IMR-90 (cell line): ENCODE data around the gene TK1. TPM values are rescaled to one million over a fixed set of nuclear protein-coding genes. Genes with fewer than 3 reads are reported as not detected.

Experiments
- ATAC-seq: fragments of 200-7000 bp; cut with Tn5 transposase; 2 replicates; pipeline ENCODE4 v1.9.1; 2020; ENCODE audit warnings: low read depth, mild to moderate bottlenecking, moderate library complexity
- Bru-seq: library from RNA; stranded (reverse); fragments of 400-500 nt; gene quantifications from one replicate; lab custom pipeline; 2021; lab: Mats Ljungman, UMichigan
- BruChase-seq, 2 experiments: library from RNA; stranded (reverse); fragments of 400-500 nt; gene quantifications; one replicate each; lab custom pipeline; 2021; lab: Mats Ljungman, UMichigan
- BruUV-seq: library from RNA; stranded (reverse); fragments of 400-500 nt; replicated peaks from 2 replicates; lab custom pipeline; 2021; lab: Mats Ljungman, UMichigan
- CTCF ChIA-PET: fragments of 300-600 bp; formaldehyde crosslinking; extraction: SDS; loops from one replicate; lab custom pipeline; 2021; ENCODE audit warnings: antibody characterized with exemption; lab: Yijun Ruan, JAX
- POLR2A ChIA-PET: fragments of 300-600 bp; sonication (Branson Sonifier 250); formaldehyde crosslinking; loops from one replicate; lab custom pipeline; 2022; ENCODE audit warnings: antibody characterized with exemption; ENCODE audit not compliant: unreplicated experiment; lab: Charles Lee
- DNase-seq: peaks from one replicate; pipeline ENCODE4 v3.0.0; 2013
- H2AFZ ChIP-seq: replicated peaks from 2 replicates; pipeline ENCODE3; 2013; ENCODE audit warnings: low read length, mild to moderate bottlenecking; ENCODE audit not compliant: poor library complexity
- H2AK5ac ChIP-seq: 2 replicates; pipeline ENCODE4 v1.6.1; 2013; ENCODE audit warnings: low read depth, low read length, inconsistent platforms
- H2AK9ac ChIP-seq: replicated peaks from 2 replicates; pipeline ENCODE3; 2013; ENCODE audit warnings: mild to moderate bottlenecking, low read depth, low read length, moderate library complexity; ENCODE audit not compliant: poor library complexity
- H2BK120ac ChIP-seq: 2 replicates; pipeline ENCODE4 v1.6.1; 2013; ENCODE audit warnings: low read depth, low read length, inconsistent platforms
- H2BK15ac ChIP-seq: 3 replicates; pipeline ENCODE4 v1.6.1; 2013; ENCODE audit warnings: low read depth, low read length, inconsistent platforms
- H2BK20ac ChIP-seq: 2 replicates; pipeline ENCODE4 v1.6.1; 2013; ENCODE audit warnings: low read depth, mild to moderate bottlenecking, inconsistent platforms, low read length, moderate library complexity
- H2BK5ac ChIP-seq: 2 replicates; pipeline ENCODE4 v1.6.1; 2013; ENCODE audit warnings: mild to moderate bottlenecking, low read depth, low read length, inconsistent platforms; ENCODE audit not compliant: poor library complexity, severe bottlenecking
- H3K14ac ChIP-seq: replicated peaks from 2 replicates; pipeline ENCODE4 v1.6.1; 2013; ENCODE audit warnings: low read depth, low read length, inconsistent platforms
- H3K18ac ChIP-seq: 2 replicates; pipeline ENCODE4 v1.6.1; 2013; ENCODE audit warnings: low read depth, low read length, control low read depth
- H3K23ac ChIP-seq: 2 replicates; pipeline ENCODE4 v1.6.1; 2013; ENCODE audit warnings: low read depth, low read length, inconsistent platforms
- H3K27ac ChIP-seq: 2 replicates; pipeline ENCODE4 v1.5.1; 2013; ENCODE audit warnings: mild to moderate bottlenecking, control low read depth, low read length; ENCODE audit not compliant: insufficient read depth
- H3K27me3 ChIP-seq: 2 replicates; pipeline ENCODE4 v1.6.1; 2013; ENCODE audit warnings: low read length; ENCODE audit not compliant: control insufficient read depth, insufficient read depth
- H3K36me3 ChIP-seq: 2 replicates; pipeline ENCODE4 v1.6.1; 2013; ENCODE audit warnings: low read length, mixed read lengths; ENCODE audit not compliant: control insufficient read depth, insufficient read depth
- H3K4ac ChIP-seq: 2 replicates; pipeline ENCODE4 v1.6.1; 2013; ENCODE audit warnings: low read depth, low read length, inconsistent platforms
- H3K4me1 ChIP-seq: 2 replicates; pipeline ENCODE4 v1.6.1; 2013; ENCODE audit warnings: low read length, mixed read lengths; ENCODE audit not compliant: control insufficient read depth, insufficient read depth
- H3K4me2 ChIP-seq: 2 replicates; pipeline ENCODE4 v1.6.1; 2013; ENCODE audit warnings: low read depth, mild to moderate bottlenecking, control low read depth, low read length, moderate library complexity
- H3K4me3 ChIP-seq: 2 replicates; pipeline ENCODE4 v1.5.1; 2013; ENCODE audit warnings: low read depth, mild to moderate bottlenecking, control low read depth, low read length, moderate library complexity; ENCODE audit not compliant: insufficient read depth
- H3K56ac ChIP-seq: 2 replicates; pipeline ENCODE4 v1.6.1; 2013; ENCODE audit warnings: low read length, inconsistent platforms; ENCODE audit not compliant: insufficient read depth; ENCODE audit errors: extremely low read depth
- H3K79me1 ChIP-seq, 2 experiments: 2 replicates each; pipeline ENCODE4 v1.6.1; 2013; ENCODE audit warnings: low read length in 2 of 2, inconsistent platforms in 1 of 2, low read depth in 1 of 2
- H3K9ac ChIP-seq: 2 replicates; pipeline ENCODE4 v1.6.1; 2013; ENCODE audit warnings: low read depth, low read length, control low read depth
- H3K9me1 ChIP-seq: 2 replicates; pipeline ENCODE4 v1.6.1; 2013; ENCODE audit warnings: low read length, inconsistent platforms; ENCODE audit not compliant: insufficient read depth
- H3K9me3 ChIP-seq: 2 replicates; pipeline ENCODE4 v1.6.1; 2013; ENCODE audit warnings: low read length; ENCODE audit not compliant: control insufficient read depth, insufficient read depth
- H4K20me1 ChIP-seq: 2 replicates; pipeline ENCODE4 v1.6.1; 2013; ENCODE audit warnings: low read length, inconsistent platforms; ENCODE audit not compliant: insufficient read depth
- H4K5ac ChIP-seq: 2 replicates; pipeline ENCODE4 v1.6.1; 2013; ENCODE audit warnings: mild to moderate bottlenecking, low read depth, low read length, control low read depth
- H4K8ac ChIP-seq, 2 experiments: 2 replicates each; pipeline ENCODE4 v1.6.1; 2013; ENCODE audit warnings: low read depth in 2 of 2, low read length in 2 of 2, control low read depth in 1 of 2, inconsistent platforms in 1 of 2
- H4K91ac ChIP-seq: 2 replicates; pipeline ENCODE4 v1.6.1; 2013; ENCODE audit warnings: low read depth, low read length, inconsistent platforms; ENCODE audit not compliant: insufficient read depth
- CEBPB ChIP-seq: IDR thresholded peaks from 2 replicates; pipeline ENCODE4 v1.6.1; 2012; ENCODE audit warnings: low read depth, low read length, improper control_type of control experiment
- CHD1 ChIP-seq: IDR thresholded peaks from 2 replicates; pipeline ENCODE4 v1.6.1; 2012; ENCODE audit warnings: low read depth, low read length, improper control_type of control experiment
- MAZ ChIP-seq: IDR thresholded peaks from 2 replicates; pipeline ENCODE4 v1.6.1; 2012; ENCODE audit warnings: low read depth, mild to moderate bottlenecking, low read length, improper control_type of control experiment, moderate library complexity, borderline replicate concordance
- MXI1 ChIP-seq: IDR thresholded peaks from 2 replicates; pipeline ENCODE4 v1.6.1; 2012; ENCODE audit warnings: low read depth, mild to moderate bottlenecking, low read length, moderate library complexity, borderline replicate concordance
- NFE2L2 ChIP-seq: fragments of 150-350 bp; IDR thresholded peaks from 2 replicates; pipeline ENCODE4 v1.6.1; 2016; ENCODE audit warnings: low read depth, mild to moderate bottlenecking, low read length
- POLR2A ChIP-seq: IDR thresholded peaks from 2 replicates; pipeline ENCODE4 v1.6.1; 2012; ENCODE audit warnings: mild to moderate bottlenecking, low read depth, low read length
- RAD21 ChIP-seq: IDR thresholded peaks from 2 replicates; pipeline ENCODE4 v1.6.1; 2012; ENCODE audit warnings: low read length, improper control_type of control experiment
- RFX5 ChIP-seq: IDR thresholded peaks from 2 replicates; pipeline ENCODE4 v1.8.0; 2012; ENCODE audit warnings: low read depth, mild to moderate bottlenecking, low read length, moderate library complexity
- SMC3 ChIP-seq: fragments of 150-350 bp; IDR thresholded peaks from 2 replicates; pipeline ENCODE4 v1.6.1; 2016; ENCODE audit warnings: low read depth, mild to moderate bottlenecking, antibody characterized with exemption, low read length, moderate library complexity
- WGBS, 2 experiments: methylation state at CpG; one replicate each; pipeline versions ENCODE4 v1.1.5 to v1.1.7; 2013; ENCODE audit warnings: missing lambda C conversion rate in 2 of 2; ENCODE audit not compliant: insufficient read length in 1 of 2; ENCODE audit errors: extremely low coverage in 2 of 2; 5-methylcytosine and 5-hydroxymethylcytosine counted together
- dilution Hi-C: fragments of 300-500 bp; cut with HindIII; formaldehyde crosslinking; loops from one replicate; pipeline ENCODE4 v1.14.3; 2018; ENCODE audit warnings: low sequenced_read_pairs; ENCODE audit not compliant: unreplicated experiment
- in situ Hi-C: fragments of 300-500 bp; cut with MboI; formaldehyde crosslinking; loops from 3 replicates; pipeline ENCODE4 v1.14.3; 2019; ENCODE audit warnings: low sequenced_read_pairs, inconsistent platforms, mixed read lengths
- intact Hi-C: fragments of 100-400 bp; cut with micrococcal nuclease; formaldehyde crosslinking; loops from 2 replicates; pipeline ENCODE4 v1.10.0; 2022
- long read RNA-seq: library from polyadenylated mRNA; unstranded; transcript quantifications from one replicate; pipeline ENCODE4 v2.0.0, GENCODE V29; 2021; ENCODE audit not compliant: unreplicated experiment
- polyA plus RNA-seq, 3 experiments: library from polyadenylated mRNA; depleted of rRNA; stranded (reverse); fragments of >200 nt; gene quantifications; 2 replicates each; pipeline ENCODE4 v1.2.3, GENCODE V29; 2012; ENCODE audit warnings: low replicate concordance in 1 of 3
- total RNA-seq: library from RNA; depleted of rRNA; stranded (reverse); fragments of >200 nt; gene quantifications from 2 replicates; pipeline ENCODE4 v1.2.3, GENCODE V29; 2012; rRNA removed
- TF ChIP-seq, protein P1 (sequence below): conservative IDR thresholded peaks from 2 replicates; pipeline ENCODE4 v1.5.1; 2012; ENCODE audit warnings: mild to moderate bottlenecking, low read depth, low read length, improper control_type of control experiment
- TF ChIP-seq, protein P2 (sequence below): fragments of 150-350 bp; IDR thresholded peaks from 2 replicates; pipeline ENCODE4 v1.6.1; 2017; ENCODE audit warnings: mild to moderate bottlenecking, antibody characterized with exemption, low read length, low read depth

The TK1 gene, protein sequence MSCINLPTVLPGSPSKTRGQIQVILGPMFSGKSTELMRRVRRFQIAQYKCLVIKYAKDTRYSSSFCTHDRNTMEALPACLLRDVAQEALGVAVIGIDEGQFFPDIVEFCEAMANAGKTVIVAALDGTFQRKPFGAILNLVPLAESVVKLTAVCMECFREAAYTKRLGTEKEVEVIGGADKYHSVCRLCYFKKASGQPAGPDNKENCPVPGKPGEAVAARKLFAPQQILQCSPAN
- 109 and 219 TPM in 2 replicates for total RNA-seq
- 150 and 181 TPM in 2 replicates for polyA plus RNA-seq (2012; rRNA removed)
- 133 and 160 TPM in 2 replicates for polyA plus RNA-seq (2012; cell fraction: cytosol; rRNA removed)
- polyA plus RNA-seq (2012; cell fraction: nucleus; rRNA removed; ENCODE audit: low replicate concordance) = 27.2 and 110 TPM in 2 replicates
- percentile 48 among the genes with signal in this experiment for Bru-seq, nascent RNA
- BruChase-seq, experiment 1, labeled RNA remaining after a 6-hour chase = percentile 42 among the genes with signal in this experiment
- percentile 34 among the genes with signal in this experiment for BruChase-seq, experiment 2, labeled RNA remaining after a 2-hour chase
- long read RNA-seq, transcript TK1-201 (7 exons, 1,628 nt) = major isoform, 37 of 43 reads
- long read RNA-seq, partial matches to known transcripts = 4 of 43 reads
- long read RNA-seq, other reads (novel, unspliced or antisense) = 0 of 43 reads

DNA sequence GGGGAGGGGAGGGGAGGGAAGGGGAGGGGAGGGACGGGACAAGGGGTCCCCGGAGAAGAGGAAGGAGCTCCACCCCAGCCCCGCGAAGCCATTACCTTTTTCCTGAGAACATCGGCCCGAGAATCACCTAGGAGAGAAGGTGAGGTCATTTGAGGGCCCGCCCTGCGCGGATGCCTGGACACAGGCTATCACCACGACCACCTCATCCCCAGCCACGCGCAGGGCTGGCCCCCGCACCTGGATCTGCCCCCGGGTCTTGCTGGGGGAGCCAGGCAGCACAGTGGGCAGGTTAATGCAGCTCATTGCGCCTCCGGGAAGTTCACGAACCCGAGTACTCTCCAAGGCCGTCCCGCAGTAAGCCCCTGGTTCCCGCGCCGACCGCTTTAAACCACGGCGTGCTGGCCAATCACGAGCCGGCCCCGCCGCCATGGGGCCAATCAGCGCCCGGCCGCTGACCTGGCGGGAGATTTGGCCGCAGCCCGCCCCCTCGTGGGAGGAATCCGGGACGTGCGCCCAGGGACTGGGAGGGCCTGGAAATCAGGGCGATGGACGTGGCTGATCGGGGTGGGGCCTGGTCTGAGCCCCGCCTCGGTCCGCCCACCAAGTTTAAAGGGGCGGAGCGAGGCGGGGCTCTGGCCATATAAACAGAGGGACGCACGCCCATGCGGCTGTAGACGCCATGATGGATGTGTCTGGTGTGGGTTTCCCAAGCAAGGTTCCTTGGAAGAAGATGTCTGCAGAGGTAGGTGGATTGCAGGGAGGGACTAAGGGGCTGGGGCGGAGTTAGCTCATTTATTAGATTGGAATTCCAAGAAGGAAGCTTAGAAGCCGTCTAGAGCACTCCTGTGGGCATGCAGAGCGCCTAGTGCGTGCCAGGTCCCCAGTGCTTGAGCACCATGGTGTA lies at the start of gene TK1, which contains the start of gene AFMID:
TK1 (minus strand) TSS at position 361 of the 904 bp plus-strand sequence; CDS start at position 303, 58 bp downstream.
AFMID (plus strand) TSS at position 671 of the 904 bp plus-strand sequence; CDS start at position 680, 9 bp downstream.
- in situ Hi-C loops = no loop called here
- no peak for TF ChIP-seq CHD1
- TF ChIP-seq, protein P1, sequence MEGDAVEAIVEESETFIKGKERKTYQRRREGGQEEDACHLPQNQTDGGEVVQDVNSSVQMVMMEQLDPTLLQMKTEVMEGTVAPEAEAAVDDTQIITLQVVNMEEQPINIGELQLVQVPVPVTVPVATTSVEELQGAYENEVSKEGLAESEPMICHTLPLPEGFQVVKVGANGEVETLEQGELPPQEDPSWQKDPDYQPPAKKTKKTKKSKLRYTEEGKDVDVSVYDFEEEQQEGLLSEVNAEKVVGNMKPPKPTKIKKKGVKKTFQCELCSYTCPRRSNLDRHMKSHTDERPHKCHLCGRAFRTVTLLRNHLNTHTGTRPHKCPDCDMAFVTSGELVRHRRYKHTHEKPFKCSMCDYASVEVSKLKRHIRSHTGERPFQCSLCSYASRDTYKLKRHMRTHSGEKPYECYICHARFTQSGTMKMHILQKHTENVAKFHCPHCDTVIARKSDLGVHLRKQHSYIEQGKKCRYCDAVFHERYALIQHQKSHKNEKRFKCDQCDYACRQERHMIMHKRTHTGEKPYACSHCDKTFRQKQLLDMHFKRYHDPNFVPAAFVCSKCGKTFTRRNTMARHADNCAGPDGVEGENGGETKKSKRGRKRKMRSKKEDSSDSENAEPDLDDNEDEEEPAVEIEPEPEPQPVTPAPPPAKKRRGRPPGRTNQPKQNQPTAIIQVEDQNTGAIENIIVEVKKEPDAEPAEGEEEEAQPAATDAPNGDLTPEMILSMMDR = peak; percentile 97
- no peak for TF ChIP-seq NFE2L2
- TF ChIP-seq CEBPB = peak; percentile 28; the same call in 1 of the 2 replicates
- peak; percentile 45; the same call in 1 of the 2 replicates for TF ChIP-seq MAZ
- 0 out of 2 replicates have a peak, but pooled peaks have one; percentile 23 for TF ChIP-seq SMC3
- TF ChIP-seq POLR2A = peak; percentile 82
- TF ChIP-seq RFX5 = no peak
- no peak for TF ChIP-seq RAD21
- TF ChIP-seq, protein P2, sequence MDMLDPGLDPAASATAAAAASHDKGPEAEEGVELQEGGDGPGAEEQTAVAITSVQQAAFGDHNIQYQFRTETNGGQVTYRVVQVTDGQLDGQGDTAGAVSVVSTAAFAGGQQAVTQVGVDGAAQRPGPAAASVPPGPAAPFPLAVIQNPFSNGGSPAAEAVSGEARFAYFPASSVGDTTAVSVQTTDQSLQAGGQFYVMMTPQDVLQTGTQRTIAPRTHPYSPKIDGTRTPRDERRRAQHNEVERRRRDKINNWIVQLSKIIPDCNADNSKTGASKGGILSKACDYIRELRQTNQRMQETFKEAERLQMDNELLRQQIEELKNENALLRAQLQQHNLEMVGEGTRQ = peak; percentile 67
- TF ChIP-seq MXI1 = peak; percentile 93

More for the DNA sequence above, at the start of gene TK1, which contains the start of gene AFMID:
- dilution Hi-C loops = no loop called here
- Histone ChIP-seq H2BK120ac (no peak within 1 kb of the TSS), H3K9me3 (no peaks in the 10 kb centered on the region), H3K14ac (peak within 1 kb of the TSS; percentile 57), H3K23ac (no peak within 1 kb of the TSS), H2BK5ac (peak within 1 kb of the TSS; percentile 20), H3K9ac (peak within 1 kb of the TSS; percentile 65; the same call in 1 of the 2 replicates), H3K4me3 (peak within 1 kb of the TSS; percentile 64), H3K18ac (no peak within 1 kb of the TSS), H3K9me1 (peaks cover 11% of the 10 kb centered on the region; the same call in 1 of the 2 replicates), H3K4ac (peak within 1 kb of the TSS; percentile 34), H4K91ac (peak within 1 kb of the TSS; percentile 55; the same call in 1 of the 2 replicates), H4K8ac (peak within 1 kb of the TSS; percentile 56 to 80), H3K27ac (peak within 1 kb of the TSS; percentile 41; the same call in 1 of the 2 replicates), H2BK20ac (no peak within 1 kb of the TSS), H3K4me2 (peak within 1 kb of the TSS; percentile 88), H3K56ac (0 out of 2 replicates have a peak within 1 kb of the TSS, but pooled peaks have one; percentile 26), H3K79me1 (peaks cover 24 to 54% of the 10 kb centered on the region in 2 experiments), H2AFZ (peak within 1 kb of the TSS; percentile 99), H2AK5ac (peak within 1 kb of the TSS; percentile 57; the same call in 1 of the 2 replicates), H3K27me3 (no peaks in the 10 kb centered on the region), H2BK15ac (no peak within 1 kb of the TSS), H4K5ac (peak within 1 kb of the TSS; percentile 63), H3K36me3 (peaks cover 3% of the 10 kb centered on the region), H3K4me1 (peaks cover 3% of the 10 kb centered on the region), H4K20me1 (0 out of 2 replicates have a peak, but pooled peaks cover 6% of the 10 kb centered on the region), H2AK9ac (peak within 1 kb of the TSS; percentile 67)
- ATAC-seq (peak; percentile 99), DNase-seq (peak; percentile 95)
- POLR2A ChIA-PET = no interaction called here
- WGBS, 2 experiments = 8% methylated on average over 31 of the region's 57 CpGs; no CpG with 5 or more reads in 1 of the 2 experiments
- no TSS peak for BruUV-seq
- intact Hi-C loops = loop anchor here (1.0 kb wide), 1 partner anchor 53 kb away; no protein-coding TSS in a partner anchor
- CTCF ChIA-PET = no interaction called here
